ENCODE results near the gene SHBG.

The SHBG gene

DNA sequence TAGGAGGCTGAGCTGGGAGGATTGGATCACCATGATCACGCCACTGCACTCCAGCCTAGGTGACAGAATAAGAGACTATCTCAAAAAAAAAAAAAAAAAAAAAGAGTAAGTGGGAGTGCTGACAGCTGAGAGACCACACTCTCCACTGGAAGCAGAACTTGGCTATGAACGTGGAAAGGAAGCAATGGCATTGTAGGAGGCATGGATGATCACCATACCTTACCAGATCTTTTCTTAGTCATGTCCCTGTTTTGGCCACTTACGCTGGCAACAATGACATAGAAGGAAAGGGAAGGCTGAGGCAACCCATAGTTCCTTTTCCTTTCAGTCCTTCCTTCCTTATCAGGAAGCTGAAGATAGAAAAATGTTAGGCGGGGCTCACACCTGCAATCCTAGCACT, 17.1 kb downstream of the SHBG start:
- DNase-seq (ENCODE audit: low read depth in 2 of 2) = no peak

DNA sequence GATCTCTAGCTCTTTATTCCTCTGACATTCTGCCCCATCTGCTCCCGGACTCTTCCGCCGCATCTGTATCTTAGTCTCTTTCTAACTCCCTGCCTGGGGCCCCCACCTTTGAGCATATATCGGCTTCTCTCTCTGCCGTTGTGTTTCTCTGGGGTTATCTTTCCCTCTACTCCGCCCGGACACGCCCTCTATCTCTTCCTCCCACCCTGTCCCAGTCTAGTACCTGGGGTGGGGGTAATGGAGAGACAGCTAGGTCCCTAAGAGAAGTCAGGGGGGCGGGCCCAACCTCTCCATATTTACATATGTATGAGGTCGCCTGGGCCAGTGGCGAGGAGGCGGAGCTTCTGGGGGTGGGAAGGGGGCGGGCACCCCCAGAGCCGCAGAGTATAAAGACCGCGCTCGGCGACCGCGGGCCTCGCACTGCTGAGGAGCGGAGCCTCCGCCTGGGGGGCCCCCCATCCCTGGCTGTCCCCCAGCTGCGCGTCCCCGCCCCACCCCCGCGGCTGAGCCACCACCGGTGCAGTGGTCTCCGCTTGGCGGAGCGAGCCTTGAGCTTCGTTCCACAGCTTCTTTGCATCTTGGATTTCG, 20.7 kb downstream of the SHBG start, which contains the start of gene ATP1B2:
Gene ATP1B2, plus strand, starts transcription at position 418 of the 588 bp plus-strand sequence. CDS start 593 bp downstream, outside the sequence.
- DNase-seq (ENCODE audit: low read depth in 2 of 2) = peak; percentile 29 to 47

DNA sequence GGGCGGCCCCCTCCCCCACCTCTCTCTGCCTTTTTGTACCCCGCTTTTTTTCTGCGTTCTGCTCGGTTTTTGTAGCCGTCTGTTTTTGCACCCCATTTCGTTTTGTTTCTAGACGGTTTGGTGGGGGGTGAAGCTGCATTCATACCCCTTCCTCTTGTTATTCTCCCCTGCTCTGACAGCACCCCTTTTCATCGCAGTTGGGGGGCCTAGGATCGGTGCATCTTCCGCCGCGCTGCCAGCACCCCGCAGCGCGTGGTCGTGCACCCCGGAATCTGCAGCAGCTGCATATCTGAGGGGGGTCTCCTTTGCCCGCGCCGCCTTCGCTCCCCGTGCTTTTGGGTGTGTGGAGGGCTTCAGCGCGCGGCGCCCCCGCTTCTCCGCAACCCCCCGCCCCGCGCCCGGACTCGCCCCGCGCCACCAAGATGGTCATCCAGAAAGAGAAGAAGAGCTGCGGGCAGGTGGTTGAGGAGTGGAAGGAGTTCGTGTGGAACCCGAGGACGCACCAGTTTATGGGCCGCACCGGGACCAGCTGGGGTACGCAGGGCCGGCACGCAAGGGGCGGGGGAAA, 21.2 kb downstream of the SHBG start:
- DNase-seq (ENCODE audit: low read depth in 2 of 2) = no peak

DNA sequence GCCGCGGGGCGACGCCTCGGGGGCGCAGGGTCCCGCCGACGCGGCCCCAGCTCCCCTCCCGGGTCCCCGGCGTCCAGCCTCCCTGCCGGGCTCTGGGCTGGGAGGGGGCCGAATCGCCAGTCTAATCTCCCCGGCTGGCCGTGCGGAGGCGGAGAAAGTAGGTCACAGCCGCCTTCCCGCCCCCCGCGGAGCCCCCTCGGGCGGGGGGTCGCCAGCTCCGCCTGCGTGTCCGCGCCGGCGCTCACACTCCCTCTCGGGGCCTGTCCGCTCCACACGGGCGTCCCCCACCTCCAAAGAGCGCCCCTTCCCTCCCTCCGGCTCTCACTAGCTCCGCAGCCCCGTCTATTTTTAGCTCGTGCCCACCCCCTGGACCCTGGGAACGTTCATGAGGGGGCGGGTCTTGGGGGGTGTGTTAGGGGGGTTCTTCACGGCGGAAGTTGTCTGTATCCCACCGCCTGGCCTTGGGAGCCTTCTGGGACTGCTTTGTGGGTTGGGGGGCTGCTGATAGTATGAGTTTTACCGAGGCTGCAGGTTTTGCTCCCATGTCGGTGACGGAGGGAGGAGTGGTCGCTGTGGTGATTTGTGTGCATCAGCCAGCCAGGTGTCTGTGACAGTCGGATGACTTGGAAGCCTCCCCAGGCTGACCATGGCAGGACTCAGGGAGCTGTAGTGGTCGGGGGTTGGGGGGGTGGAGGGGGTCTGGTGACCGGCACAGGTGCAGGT, 21.9 kb downstream of the SHBG start:
- DNase-seq (ENCODE audit: low read depth in 2 of 2) = no peak

DNA sequence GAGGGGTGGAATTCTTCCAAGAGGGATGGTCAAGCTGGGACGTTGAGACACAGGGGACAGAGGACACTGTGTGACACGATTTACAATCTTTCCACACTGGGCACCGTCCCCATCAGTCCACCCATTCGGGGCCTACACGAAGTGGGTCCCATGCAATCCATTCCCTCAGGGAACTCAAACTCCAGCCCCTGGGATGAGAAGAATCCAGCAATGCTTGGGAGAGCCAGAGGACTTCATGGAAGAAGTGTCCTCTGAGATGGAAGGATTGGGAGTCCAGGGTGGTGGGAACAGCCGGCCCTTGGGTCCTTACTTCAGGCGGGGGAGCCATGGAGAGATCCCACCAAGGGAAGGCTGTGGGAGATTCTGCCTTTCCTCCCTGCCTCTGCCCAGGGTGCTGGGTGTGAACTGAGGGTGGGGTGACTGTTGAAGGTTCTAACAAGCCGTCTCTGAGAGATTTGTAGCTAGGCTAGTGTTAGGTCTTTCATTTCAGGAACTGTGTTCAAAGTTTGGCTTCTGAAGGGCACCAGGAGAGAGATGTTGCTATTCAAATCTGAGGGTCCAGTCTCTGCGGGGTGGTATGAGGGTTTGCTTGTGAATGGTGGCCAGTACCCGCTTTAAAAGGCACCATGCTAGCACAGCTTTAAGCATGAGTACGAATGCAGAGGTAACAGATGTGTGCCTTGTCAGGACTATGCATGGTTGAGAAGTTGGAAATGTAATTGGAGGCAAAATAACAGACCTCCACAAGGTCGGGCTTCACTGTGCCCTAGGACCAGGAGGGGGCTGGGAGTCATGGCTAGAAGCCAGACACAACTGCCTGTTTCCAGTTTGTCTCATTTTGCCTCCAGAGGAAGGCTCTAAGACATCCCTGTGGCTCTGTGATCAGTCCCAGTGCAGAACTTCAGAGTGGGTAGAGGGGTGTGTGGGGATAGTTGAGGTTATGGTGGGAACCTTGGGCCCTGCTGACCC, 22.7 kb downstream of the SHBG start:
- no peak for DNase-seq (ENCODE audit: low read depth in 2 of 2)

DNA sequence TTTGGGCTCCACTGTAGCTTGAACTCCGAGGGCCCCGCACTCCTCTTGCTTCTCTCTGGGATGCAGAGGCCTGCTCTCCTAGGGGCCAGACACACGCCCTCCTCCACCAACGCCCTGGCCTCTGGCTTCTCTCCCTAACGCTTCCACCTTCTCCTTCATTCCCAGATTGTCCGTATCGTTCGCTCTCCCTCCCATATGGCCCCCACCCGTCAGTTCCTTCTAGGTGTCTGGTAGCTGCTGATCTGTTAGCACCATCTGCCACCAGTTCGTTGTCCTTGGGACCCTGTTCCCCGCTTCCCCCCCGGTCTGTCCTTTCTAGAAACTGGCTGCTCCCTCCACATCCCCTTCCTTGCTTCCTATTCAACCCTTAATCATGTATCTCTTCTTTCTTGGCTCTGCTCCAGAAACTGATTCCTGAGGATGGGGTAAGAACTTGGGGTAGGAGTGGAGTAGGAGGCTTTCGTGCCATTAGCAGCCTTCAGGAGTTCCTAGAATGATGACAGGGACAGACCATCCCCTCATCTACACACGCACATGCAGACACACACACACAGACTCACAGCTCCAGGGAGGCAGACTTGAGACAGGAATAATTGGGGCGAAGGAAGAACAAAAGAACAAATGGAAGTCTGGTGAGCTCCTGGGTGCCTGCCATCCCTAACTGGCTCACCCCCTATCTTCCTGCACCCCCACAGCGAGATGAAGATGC, 25.1 kb downstream of the SHBG start:
- no peak for DNase-seq (ENCODE audit: low read depth in 2 of 2)

DNA sequence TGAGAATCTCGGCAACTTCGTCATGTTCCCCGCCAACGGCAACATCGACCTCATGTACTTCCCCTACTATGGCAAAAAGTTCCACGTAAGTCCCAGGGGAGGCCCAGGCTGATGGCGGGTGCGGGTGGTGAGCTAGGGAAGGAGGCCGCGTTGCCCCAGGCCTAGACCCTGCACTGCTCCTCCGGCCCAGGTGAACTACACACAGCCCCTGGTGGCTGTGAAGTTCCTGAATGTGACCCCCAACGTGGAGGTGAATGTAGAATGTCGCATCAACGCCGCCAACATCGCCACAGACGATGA, 25.6 kb downstream of the SHBG start:
- no peak for DNase-seq (ENCODE audit: low read depth in 2 of 2)

DNA sequence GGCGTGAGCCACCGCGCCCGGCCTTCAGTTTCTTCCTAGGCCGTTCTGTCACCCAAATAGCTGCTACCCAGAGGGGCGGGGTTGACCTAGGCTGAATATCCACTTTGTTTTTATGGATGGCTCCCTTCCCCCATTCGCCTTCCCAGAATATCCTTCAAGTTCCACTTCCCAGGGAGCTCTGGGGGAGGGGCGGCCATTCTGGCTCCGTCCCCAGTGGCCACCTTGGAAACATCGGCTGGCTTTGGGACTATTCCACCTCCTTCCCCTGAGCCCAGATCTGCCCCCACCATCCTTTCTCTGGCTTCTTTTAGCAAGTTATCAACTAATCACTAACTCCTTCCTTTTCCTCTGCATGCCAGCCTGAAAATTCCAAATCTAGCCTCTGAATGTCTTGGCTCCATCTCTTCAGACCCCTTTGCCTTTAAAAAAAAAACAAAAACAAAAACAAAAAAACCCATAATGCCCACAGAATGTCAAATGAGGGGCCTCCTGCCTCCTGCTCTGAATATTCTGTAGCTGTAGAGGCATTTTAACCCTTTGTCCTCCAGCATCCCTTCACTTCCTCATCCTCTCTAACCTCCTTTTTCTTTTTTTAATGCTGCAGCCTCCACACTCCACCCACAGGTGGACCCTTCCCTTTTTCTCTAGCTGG, 27.1 kb downstream of the SHBG start:
- DNase-seq (ENCODE audit: low read depth in 2 of 2) = no peak

DNA sequence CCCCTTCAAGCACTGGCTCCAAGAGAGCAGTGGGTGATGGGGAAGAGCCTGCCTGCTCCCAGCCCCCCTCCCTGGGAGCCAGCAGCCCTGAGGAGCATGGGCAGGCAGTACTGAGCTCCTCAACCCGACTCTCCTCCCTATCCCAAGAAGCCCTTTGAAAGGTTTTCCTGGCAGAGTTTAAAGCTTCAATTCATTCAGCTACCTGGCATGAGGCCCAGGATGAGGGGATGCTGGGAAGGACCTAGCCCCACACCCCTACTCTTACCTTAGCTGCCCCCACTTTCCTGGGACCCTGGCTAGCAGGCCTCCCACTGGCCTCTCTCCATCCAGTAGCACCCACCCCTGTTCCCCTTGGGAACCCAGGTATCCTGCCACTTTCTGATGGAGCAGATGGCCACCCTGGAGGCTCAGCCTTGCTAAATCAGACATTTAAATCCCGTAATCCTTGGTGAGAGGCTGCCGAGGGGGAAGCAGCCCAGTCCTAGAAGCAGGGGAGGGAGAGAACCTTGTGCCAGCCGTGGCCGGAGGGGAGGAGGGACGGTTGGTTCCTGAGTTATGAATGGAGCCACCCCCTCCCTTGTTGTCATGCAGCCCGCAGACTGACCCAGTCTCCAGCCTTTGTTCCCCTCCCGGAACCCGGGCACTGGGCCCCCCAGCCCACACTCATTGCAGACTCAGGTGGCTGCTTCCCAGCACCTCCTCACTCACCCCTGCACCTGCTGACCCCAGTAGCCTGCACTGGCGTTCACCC, 37.9 kb downstream of the SHBG start:
- no peak for DNase-seq (ENCODE audit: low read depth in 2 of 2)

DNA sequence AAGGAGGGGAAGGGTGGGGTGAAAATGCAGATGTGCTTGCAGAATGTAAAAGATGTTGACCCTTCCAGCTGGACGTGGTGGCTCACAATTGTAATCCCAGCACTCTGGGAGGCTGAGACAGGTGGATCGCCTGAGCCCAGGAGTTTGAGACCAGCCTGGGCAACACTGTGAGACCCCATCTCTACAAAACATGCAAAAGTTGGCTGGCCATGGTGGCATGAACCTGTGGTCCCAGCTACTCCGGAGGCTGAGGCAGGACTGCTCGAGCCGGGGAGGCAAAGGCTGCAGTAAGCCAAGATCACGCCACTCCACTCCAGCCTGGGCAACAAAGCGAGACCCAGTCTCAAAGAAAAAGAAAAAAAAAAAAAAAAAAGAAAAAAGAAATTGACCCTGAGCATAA, 38.5 kb downstream of the SHBG start:
- DNase-seq (ENCODE audit: low read depth in 2 of 2) = no peak

DNA sequence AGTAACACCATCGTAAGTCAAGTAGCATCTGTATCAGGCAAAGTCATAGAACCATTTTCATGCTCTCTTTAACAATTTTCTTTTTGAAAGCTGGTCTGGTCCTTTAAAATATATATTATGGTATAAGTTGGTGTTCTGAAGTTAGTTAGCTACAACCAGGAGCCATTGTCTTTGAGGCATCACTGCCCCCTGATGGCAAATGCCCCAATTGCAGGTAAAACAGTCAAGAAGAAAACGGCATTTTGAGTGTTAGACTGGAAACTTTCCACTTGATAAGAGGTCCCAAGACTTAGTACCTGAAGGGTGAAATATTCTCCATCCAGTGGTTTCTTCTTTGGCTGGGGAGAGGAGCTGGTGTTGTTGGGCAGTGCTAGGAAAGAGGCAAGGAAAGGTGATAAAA, 43.3 kb downstream of the SHBG start:
- no peak for DNase-seq (ENCODE audit: low read depth in 2 of 2)

DNA sequence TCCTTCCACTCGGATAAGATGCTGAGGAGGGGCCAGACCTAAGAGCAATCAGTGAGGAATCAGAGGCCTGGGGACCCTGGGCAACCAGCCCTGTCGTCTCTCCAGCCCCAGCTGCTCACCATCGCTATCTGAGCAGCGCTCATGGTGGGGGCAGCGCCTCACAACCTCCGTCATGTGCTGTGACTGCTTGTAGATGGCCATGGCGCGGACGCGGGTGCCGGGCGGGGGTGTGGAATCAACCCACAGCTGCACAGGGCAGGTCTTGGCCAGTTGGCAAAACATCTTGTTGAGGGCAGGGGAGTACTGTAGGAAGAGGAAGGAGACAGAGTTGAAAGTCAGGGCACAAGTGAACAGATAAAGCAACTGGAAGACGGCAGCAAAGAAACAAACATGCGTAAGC, 45.0 kb downstream of the SHBG start:
- DNase-seq (ENCODE audit: low read depth in 2 of 2) = no peak

DNA sequence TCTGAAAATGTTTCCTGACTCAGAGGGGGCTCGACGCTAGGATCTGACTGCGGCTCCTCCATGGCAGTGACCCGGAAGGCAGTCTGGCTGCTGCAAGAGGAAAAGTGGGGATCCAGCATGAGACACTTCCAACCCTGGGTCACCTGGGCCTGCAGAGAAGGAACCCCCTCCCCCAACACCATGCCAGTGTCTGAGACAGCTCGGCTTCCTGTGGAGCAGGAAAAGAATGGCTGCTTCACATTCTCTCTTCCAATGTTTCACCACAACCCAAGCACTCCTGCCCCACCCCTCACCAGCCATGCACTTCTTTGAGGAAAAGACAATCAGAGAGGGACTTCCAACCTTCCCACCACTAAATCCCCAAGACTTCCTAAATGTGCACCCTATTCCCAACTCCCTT, 46.6 kb downstream of the SHBG start:
- DNase-seq (ENCODE audit: low read depth in 2 of 2) = no peak

DNA sequence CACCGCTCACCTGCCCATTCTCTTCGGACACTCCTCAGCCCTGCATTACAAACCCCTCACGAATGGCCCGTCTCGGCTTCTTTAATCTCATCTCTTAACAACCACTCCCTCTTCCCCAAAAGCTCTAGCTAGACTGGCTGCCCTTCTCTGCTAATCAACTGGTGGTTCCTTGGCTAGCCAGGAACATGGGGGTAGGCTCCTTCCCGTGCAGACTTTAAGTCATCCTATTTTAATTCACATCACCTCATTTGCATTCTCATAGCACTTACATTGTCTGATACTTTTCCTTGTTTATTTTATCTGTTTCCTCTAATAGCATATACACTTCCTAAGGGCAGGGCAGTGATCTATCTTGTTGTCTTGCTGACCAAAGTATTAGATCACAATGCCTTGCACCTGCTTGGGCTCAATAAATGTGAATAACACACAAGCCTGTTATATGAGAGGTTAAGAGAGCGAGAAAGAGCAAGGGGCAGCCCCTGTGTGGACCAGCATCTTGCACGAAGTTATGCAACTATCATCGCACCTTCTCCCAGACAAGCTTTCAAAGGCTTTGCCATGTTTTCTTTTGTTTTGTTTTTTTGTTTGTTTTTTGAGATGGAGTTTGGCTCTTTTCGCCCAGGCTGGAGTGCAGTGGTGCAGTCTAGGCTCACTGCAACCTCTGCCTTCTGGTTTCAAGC, 47.6 kb downstream of the SHBG start:
- DNase-seq (ENCODE audit: low read depth in 2 of 2) = no peak
